GM12878 (cell line): ENCODE results near the gene PPP1R18.
"Not testable (repeated sequence)": the region's sequence is repeated elsewhere in the genome, so short reads cannot be mapped to it uniquely, and the experiment has no call there.

Experiments
- CEBPB ChIP-seq, 2 experiments: fragments of 150-350 bp in 1 of 2; IDR thresholded peaks; 2 replicates each; pipeline ENCODE4 v1.6.1; 2012 to 2014; ENCODE audit warnings: low read depth in 2 of 2, low read length in 2 of 2, borderline replicate concordance in 1 of 2, inconsistent platforms in 1 of 2
- HDAC2 ChIP-seq: fragments of 200-600 bp; sonication (generic); IDR thresholded peaks from 2 replicates; pipeline ENCODE4 v1.6.1; 2017
- NRF1 ChIP-seq: conservative IDR thresholded peaks from 2 replicates; pipeline ENCODE4 v1.6.1; 2011; ENCODE audit warnings: mild to moderate bottlenecking, low read depth, low read length, improper control_type of control experiment
- POLR2A ChIP-seq: IDR thresholded peaks from 2 replicates; pipeline ENCODE4 v1.6.1; 2011; ENCODE audit warnings: low read depth, mild to moderate bottlenecking, low read length
- POLR2AphosphoS2 ChIP-seq: IDR thresholded peaks from 2 replicates; pipeline ENCODE4 v1.6.1; 2011; ENCODE audit warnings: low read depth, mild to moderate bottlenecking, low read length, improper control_type of control experiment, moderate library complexity
- RAD21 ChIP-seq: IDR thresholded peaks from 2 replicates; pipeline ENCODE4 v1.6.1; 2011; ENCODE audit warnings: mild to moderate bottlenecking, low read depth, low read length, moderate library complexity; ENCODE audit not compliant: insufficient read depth
- TF ChIP-seq, protein P1 (sequence below), 3 experiments: IDR thresholded peaks in 2 of 3; conservative IDR thresholded peaks in 1 of 3; 2 replicates each; pipeline ENCODE4 v1.5.1; 2011; ENCODE audit warnings: low read depth in 3 of 3, low read length in 3 of 3, mild to moderate bottlenecking in 3 of 3, control low read depth in 2 of 3, moderate library complexity in 2 of 3, inconsistent platforms in 1 of 3, mixed read lengths in 1 of 3; ENCODE audit not compliant: control insufficient read depth in 2 of 3, insufficient read depth in 1 of 3; ENCODE audit errors: extremely low read depth in 1 of 3
- TF ChIP-seq, protein P2 (sequence below): fragments of 450-650 bp; IDR thresholded peaks from 2 replicates; pipeline ENCODE4 v1.6.1; 2016; ENCODE audit warnings: mild to moderate bottlenecking, moderate library complexity, borderline replicate concordance

DNA sequence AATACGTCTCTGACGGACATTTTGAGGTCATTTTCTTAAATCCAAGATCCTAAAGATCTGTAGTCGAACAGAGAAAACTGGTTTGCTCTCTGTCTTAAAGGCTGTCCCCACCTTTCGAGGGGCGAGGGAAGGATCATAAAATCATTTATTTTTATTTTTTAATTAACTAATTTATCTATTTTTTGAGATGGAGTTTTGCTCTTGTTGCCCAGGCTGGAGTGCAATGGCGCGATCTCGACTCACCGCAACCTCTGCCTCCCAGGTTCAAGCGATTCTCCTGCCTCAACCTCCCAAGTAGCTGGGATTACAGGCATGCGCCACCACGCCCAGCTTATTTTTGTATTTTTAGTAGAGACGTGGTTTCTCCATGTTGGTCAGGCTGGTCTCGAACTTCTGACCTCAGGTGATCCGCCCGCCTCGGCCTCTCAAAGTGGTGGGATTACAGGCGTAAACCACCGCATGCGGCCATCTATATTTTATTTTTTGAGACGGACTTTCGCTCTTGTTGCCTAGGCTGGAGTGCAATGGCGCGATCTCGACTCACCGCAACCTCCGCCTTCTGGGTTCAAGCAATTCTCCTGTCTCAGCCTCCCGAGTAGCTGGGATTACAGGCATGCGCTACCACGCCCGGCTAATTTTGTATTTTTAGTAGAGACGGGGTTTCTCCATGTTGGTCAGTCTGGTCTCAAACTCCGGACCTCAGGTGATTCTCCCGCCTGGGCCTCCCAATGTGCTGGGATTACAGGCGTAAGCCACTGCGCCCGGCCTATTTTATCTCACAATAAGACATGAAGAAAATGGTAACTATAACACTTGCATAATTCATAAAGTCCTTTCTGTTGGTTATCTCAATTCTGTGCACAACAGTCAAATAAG lies 31.6 kb upstream of the PPP1R18 start:
- TF ChIP-seq, protein P1, sequence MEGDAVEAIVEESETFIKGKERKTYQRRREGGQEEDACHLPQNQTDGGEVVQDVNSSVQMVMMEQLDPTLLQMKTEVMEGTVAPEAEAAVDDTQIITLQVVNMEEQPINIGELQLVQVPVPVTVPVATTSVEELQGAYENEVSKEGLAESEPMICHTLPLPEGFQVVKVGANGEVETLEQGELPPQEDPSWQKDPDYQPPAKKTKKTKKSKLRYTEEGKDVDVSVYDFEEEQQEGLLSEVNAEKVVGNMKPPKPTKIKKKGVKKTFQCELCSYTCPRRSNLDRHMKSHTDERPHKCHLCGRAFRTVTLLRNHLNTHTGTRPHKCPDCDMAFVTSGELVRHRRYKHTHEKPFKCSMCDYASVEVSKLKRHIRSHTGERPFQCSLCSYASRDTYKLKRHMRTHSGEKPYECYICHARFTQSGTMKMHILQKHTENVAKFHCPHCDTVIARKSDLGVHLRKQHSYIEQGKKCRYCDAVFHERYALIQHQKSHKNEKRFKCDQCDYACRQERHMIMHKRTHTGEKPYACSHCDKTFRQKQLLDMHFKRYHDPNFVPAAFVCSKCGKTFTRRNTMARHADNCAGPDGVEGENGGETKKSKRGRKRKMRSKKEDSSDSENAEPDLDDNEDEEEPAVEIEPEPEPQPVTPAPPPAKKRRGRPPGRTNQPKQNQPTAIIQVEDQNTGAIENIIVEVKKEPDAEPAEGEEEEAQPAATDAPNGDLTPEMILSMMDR (IDR thresholded peaks at IDR 0.05 in 2 of 3, conservative IDR thresholded peaks at IDR 0.05 in 1 of 3; ENCODE audit: control insufficient read depth in 2 of 3, extremely low read depth in 1 of 3, insufficient read depth in 1 of 3, low read depth in 3 of 3, low read length in 3 of 3): not testable (repeated sequence)
- not testable (repeated sequence) for TF ChIP-seq POLR2A; CEBPB (IDR thresholded peaks at IDR 0.05; ENCODE audit: borderline replicate concordance in 1 of 2, low read depth in 2 of 2, low read length in 2 of 2); HDAC2; NRF1; RAD21; POLR2AphosphoS2
- TF ChIP-seq, protein P2, sequence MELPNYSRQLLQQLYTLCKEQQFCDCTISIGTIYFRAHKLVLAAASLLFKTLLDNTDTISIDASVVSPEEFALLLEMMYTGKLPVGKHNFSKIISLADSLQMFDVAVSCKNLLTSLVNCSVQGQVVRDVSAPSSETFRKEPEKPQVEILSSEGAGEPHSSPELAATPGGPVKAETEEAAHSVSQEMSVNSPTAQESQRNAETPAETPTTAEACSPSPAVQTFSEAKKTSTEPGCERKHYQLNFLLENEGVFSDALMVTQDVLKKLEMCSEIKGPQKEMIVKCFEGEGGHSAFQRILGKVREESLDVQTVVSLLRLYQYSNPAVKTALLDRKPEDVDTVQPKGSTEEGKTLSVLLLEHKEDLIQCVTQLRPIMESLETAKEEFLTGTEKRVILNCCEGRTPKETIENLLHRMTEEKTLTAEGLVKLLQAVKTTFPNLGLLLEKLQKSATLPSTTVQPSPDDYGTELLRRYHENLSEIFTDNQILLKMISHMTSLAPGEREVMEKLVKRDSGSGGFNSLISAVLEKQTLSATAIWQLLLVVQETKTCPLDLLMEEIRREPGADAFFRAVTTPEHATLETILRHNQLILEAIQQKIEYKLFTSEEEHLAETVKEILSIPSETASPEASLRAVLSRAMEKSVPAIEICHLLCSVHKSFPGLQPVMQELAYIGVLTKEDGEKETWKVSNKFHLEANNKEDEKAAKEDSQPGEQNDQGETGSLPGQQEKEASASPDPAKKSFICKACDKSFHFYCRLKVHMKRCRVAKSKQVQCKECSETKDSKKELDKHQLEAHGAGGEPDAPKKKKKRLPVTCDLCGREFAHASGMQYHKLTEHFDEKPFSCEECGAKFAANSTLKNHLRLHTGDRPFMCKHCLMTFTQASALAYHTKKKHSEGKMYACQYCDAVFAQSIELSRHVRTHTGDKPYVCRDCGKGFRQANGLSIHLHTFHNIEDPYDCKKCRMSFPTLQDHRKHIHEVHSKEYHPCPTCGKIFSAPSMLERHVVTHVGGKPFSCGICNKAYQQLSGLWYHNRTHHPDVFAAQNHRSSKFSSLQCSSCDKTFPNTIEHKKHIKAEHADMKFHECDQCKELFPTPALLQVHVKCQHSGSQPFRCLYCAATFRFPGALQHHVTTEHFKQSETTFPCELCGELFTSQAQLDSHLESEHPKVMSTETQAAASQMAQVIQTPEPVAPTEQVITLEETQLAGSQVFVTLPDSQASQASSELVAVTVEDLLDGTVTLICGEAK: not testable (repeated sequence)
